Measurements from ENCODE around the gene OSTC. TPM values are rescaled to one million over a fixed set of nuclear protein-coding genes. Genes with fewer than 3 reads are reported as not detected.

The OSTC gene
- total and polyA plus RNA-seq, 2 of the 13 experiments (the other 11 are each of a cell fraction or from before 2014, with no cell fraction given) = 208 to 380 TPM

GRCh38 chr4:108620101-108620932 is 30.1 kb upstream of the OSTC start, which contains the start of gene RPL34 (continued):
- TF ChIP-seq ZNF234 (CRISPR knock-in tag; conservative IDR thresholded peaks at IDR 0.05) (0 out of 2 replicates have a peak, but pooled peaks have one; percentile 73), RBAK (CRISPR knock-in tag; IDR thresholded peaks at IDR 0.05) (no peak), BORCS8-MEF2B (CRISPR knock-in tag; IDR thresholded peaks at IDR 0.05) (peak; percentile 77), ZBTB7A (CRISPR knock-in tag; IDR thresholded peaks at IDR 0.05) (no peak), SIX1 (CRISPR knock-in tag; IDR thresholded peaks at IDR 0.05; ENCODE audit: borderline replicate concordance) (peak; percentile 51; the same call in 1 of the 2 replicates), ZFP36 (IDR thresholded peaks at IDR 0.05; ENCODE audit: borderline replicate concordance, low read depth, low read length, partially characterized antibody) (no peak), ZNF142 (CRISPR knock-in tag; IDR thresholded peaks at IDR 0.05) (no peak), CREB1 (IDR thresholded peaks at IDR 0.05) (peak; percentile 95), CREB1 (CRISPR knock-in tag; IDR thresholded peaks at IDR 0.05) (peak; percentile 99), GTF3A (CRISPR knock-in tag; conservative IDR thresholded peaks at IDR 0.05) (no peak), HOXA5 (CRISPR knock-in tag; IDR thresholded peaks at IDR 0.05) (peak; percentile 68), DMAP1 (CRISPR knock-in tag; IDR thresholded peaks at IDR 0.05) (peak; percentile 92), ZNF792 (CRISPR knock-in tag; IDR thresholded peaks at IDR 0.05) (peak; percentile 50; the same call in 1 of the 2 replicates), ZNF138 (CRISPR knock-in tag; IDR thresholded peaks at IDR 0.05; ENCODE audit: low read depth) (no peak)
- TF ChIP-seq, protein P1, sequence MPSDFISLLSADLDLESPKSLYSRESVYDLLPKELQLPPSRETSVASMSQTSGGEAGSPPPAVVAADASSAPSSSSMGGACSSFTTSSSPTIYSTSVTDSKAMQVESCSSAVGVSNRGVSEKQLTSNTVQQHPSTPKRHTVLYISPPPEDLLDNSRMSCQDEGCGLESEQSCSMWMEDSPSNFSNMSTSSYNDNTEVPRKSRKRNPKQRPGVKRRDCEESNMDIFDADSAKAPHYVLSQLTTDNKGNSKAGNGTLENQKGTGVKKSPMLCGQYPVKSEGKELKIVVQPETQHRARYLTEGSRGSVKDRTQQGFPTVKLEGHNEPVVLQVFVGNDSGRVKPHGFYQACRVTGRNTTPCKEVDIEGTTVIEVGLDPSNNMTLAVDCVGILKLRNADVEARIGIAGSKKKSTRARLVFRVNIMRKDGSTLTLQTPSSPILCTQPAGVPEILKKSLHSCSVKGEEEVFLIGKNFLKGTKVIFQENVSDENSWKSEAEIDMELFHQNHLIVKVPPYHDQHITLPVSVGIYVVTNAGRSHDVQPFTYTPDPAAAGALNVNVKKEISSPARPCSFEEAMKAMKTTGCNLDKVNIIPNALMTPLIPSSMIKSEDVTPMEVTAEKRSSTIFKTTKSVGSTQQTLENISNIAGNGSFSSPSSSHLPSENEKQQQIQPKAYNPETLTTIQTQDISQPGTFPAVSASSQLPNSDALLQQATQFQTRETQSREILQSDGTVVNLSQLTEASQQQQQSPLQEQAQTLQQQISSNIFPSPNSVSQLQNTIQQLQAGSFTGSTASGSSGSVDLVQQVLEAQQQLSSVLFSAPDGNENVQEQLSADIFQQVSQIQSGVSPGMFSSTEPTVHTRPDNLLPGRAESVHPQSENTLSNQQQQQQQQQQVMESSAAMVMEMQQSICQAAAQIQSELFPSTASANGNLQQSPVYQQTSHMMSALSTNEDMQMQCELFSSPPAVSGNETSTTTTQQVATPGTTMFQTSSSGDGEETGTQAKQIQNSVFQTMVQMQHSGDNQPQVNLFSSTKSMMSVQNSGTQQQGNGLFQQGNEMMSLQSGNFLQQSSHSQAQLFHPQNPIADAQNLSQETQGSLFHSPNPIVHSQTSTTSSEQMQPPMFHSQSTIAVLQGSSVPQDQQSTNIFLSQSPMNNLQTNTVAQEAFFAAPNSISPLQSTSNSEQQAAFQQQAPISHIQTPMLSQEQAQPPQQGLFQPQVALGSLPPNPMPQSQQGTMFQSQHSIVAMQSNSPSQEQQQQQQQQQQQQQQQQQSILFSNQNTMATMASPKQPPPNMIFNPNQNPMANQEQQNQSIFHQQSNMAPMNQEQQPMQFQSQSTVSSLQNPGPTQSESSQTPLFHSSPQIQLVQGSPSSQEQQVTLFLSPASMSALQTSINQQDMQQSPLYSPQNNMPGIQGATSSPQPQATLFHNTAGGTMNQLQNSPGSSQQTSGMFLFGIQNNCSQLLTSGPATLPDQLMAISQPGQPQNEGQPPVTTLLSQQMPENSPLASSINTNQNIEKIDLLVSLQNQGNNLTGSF (CRISPR knock-in tag; IDR thresholded peaks at IDR 0.05) = no peak
- TF ChIP-seq, protein P2, sequence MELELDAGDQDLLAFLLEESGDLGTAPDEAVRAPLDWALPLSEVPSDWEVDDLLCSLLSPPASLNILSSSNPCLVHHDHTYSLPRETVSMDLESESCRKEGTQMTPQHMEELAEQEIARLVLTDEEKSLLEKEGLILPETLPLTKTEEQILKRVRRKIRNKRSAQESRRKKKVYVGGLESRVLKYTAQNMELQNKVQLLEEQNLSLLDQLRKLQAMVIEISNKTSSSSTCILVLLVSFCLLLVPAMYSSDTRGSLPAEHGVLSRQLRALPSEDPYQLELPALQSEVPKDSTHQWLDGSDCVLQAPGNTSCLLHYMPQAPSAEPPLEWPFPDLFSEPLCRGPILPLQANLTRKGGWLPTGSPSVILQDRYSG (CRISPR knock-in tag; IDR thresholded peaks at IDR 0.05) = no peak

Measured in HepG2 (cell line).